Mucosa of descending colon (tissue), 3 donors: Measurements from ENCODE around the gene YPEL2. TPM values are rescaled to one million over a fixed set of nuclear protein-coding genes. Genes with fewer than 3 reads are reported as not detected.

Experiments
- ATAC-seq: fragments of 200-7000 bp; cut with Tn5 transposase; one replicate; pipeline ENCODE4 v1.9.1; 2020; ENCODE audit warnings: mild to moderate bottlenecking, moderate library complexity
- DNase-seq, 3 donors: peaks; one replicate each; pipeline ENCODE4 v3.0.0-alpha.2; 2020
- H3K36me3 ChIP-seq: fragments of 200-600 bp; one replicate; pipeline ENCODE4 v1.8.0; 2021; ENCODE audit warnings: low read depth, mild to moderate bottlenecking
- H3K4me1 ChIP-seq: fragments of 200-600 bp; one replicate; pipeline ENCODE4 v1.8.0; 2021; ENCODE audit warnings: low read depth, mild to moderate bottlenecking
- H3K4me3 ChIP-seq: fragments of 200-600 bp; one replicate; pipeline ENCODE4 v1.8.0; 2021; ENCODE audit warnings: mild to moderate bottlenecking
- H3K9me3 ChIP-seq: fragments of 200-600 bp; one replicate; pipeline ENCODE4 v1.8.0; 2021; ENCODE audit warnings: mild to moderate bottlenecking
- intact Hi-C, 2 donors: fragments of 100-400 bp; cut with DNase I in 1 of 2; cut with micrococcal nuclease in 1 of 2; formaldehyde crosslinking; loops; one replicate each; pipeline versions ENCODE4 v1.11.0 to v1.11.1; 2022; cut with DNase I, micrococcal nuclease
- total RNA-seq, 3 donors: library from RNA; stranded (reverse); fragmentation: NEBNext Ultra II Directional in 2 of 3; extraction: Animal tissue kit (Norgen Biotek cat#: 25700) in 2 of 3; gene quantifications; one replicate each; pipeline versions ENCODE4 v1.2.1 to v1.2.4, GENCODE V29; 2021 to 2023
- TF ChIP-seq, protein P1 (sequence below): fragments of 200-600 bp; IDR thresholded peaks from one replicate; pipeline ENCODE4 v1.8.0; 2022; ENCODE audit warnings: antibody characterized with exemption, mild to moderate bottlenecking
- donor health status: DM: no; HTN: no; CAD: no; lungs with moderate emphysema.
- donor health status: DM: no; HTN: no; CAD: no.
- donor health status: DM: no; HTN: yes; CAD: no.

The YPEL2 gene
- total RNA-seq, 3 donors from 2014 or later = 29.6 to 33.8 (median 32.8) TPM

DNA sequence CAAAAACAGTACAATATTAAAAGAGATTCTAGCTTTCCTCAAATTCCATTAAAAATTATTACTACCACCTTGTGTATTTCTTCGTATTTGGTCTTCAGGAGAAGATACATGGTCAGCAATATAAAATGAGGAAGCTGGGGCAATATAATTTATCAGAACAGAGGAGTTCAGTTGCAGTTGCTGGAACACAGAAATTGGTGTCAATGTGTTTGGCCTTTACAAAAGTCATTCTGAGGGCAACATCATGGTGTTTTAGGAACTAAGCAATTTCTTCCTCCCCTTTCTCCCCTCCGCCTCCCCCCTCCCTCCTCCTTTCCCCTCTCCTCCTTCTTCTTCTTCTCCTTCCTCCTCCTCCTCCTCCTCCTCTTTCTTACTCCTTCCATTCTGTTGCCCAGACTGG lies 102.1 kb downstream of the YPEL2 start:
- Histone ChIP-seq H3K36me3 (no peaks in the 10 kb centered on the region), H3K9me3 (no peaks in the 10 kb centered on the region), H3K4me3 (no peak overlapping the region), H3K4me1 (no peaks in the 10 kb centered on the region)
- ATAC-seq (no peak), DNase-seq (no peak)
- intact Hi-C loops = no loop called here
- TF ChIP-seq, protein P1, sequence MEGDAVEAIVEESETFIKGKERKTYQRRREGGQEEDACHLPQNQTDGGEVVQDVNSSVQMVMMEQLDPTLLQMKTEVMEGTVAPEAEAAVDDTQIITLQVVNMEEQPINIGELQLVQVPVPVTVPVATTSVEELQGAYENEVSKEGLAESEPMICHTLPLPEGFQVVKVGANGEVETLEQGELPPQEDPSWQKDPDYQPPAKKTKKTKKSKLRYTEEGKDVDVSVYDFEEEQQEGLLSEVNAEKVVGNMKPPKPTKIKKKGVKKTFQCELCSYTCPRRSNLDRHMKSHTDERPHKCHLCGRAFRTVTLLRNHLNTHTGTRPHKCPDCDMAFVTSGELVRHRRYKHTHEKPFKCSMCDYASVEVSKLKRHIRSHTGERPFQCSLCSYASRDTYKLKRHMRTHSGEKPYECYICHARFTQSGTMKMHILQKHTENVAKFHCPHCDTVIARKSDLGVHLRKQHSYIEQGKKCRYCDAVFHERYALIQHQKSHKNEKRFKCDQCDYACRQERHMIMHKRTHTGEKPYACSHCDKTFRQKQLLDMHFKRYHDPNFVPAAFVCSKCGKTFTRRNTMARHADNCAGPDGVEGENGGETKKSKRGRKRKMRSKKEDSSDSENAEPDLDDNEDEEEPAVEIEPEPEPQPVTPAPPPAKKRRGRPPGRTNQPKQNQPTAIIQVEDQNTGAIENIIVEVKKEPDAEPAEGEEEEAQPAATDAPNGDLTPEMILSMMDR = no peak

DNA sequence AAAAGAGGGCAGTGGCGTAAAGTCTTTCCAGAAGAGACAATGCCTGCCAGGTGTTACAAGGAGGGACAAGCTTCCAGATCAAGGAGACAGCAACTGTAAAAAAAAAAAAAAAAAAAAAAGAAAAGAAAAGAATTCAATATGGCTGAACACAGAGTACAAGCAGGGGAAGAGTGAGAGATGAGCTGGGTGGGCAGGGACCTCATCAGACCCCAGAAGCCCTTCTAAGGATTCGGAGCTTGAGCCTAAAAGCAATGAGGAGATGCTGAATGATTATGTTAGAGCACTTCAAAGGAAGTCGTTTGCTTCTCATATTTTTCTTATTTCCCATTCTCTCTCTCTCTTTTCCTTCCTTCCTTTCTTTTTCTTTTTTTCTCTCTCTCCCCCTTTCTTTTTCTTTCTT lies 103.0 kb downstream of the YPEL2 start:
- no peak for DNase-seq
- intact Hi-C loops = no loop called here
- TF ChIP-seq, protein P1 = no peak
- ATAC-seq = no peak
- Histone ChIP-seq H3K36me3 (no peaks in the 10 kb centered on the region), H3K4me1 (no peaks in the 10 kb centered on the region), H3K9me3 (no peaks in the 10 kb centered on the region), H3K4me3 (no peak overlapping the region)

DNA sequence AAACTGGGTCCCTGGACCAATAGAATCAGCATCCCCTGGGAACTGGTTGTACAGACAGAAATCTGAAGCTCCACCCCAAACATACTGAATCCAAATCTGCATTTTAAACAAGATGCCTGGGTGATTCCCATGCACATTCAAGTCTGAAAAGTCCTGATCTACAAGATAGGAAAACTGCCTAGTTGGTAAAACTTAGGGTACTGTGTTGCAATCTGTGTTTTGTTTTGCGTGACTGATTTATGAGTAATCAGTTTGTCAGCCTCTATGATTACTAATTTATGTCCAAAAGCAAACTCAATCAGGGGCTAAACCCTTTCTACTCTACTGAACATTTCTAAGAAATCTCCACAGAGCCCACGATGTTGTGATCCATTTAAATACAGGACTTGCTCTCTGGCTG lies 103.8 kb downstream of the YPEL2 start:
- ATAC-seq (no peak), DNase-seq (no peak)
- Histone ChIP-seq H3K9me3 (no peaks in the 10 kb centered on the region), H3K4me3 (no peak overlapping the region), H3K4me1 (no peaks in the 10 kb centered on the region), H3K36me3 (no peaks in the 10 kb centered on the region)
- intact Hi-C loops = loop anchor here in 1 of 2 donors (5.0 kb wide), 1 partner anchor 108 kb away; no protein-coding TSS in a partner anchor
- TF ChIP-seq, protein P1 = no peak

DNA sequence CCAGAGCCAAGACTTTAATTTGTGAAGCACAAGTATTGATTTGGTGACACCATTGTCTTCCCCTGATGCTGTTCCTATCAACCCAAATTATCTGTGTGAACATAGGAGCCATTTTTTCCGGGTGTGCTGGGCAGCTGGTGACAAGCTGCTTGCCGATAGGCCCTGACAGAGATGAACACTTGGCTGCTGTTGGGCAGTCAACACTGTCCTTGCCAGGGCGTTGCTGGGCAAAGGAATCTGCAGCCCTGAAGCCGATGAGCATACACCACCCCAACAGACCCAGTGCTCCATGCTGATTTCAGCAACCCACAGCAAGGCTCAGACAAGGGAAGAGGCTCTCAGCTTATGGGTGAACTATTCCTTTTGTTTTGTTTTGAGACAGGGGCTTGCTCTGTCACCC lies 105.4 kb downstream of the YPEL2 start:
- H3K9me3 ChIP-seq = no peaks in the 10 kb centered on the region
- H3K36me3 ChIP-seq = no peaks in the 10 kb centered on the region
- no peaks in the 10 kb centered on the region for H3K4me1 ChIP-seq
- TF ChIP-seq, protein P1 = no peak
- intact Hi-C loops = loop anchor here in 1 of 2 donors (5.0 kb wide), 1 partner anchor 110 kb away; no protein-coding TSS in a partner anchor
- no peak for DNase-seq
- H3K4me3 ChIP-seq = no peak overlapping the region
- ATAC-seq = no peak

DNA sequence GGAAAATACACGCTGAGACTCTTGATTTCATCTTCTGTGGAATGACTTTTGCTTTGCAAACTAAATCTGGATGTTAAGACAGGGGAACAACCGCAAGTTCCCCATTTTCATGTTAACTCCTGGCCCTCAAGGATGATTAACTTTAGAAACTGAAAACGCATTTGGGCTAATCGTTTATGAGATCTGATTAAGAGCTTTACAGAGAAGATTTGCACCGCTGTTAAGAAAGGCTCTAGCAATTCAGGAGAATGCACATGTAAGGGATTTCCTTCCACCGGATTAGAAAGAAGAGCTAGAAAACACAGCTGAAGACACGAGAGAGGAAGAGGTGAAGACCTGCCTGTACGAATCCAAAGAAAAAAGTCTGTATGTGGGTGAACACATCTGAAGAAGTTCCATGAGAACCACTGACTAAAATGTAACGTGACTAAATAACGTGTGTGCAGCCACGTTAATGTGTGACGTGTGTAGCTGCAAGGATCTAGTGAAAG lies 106.4 kb downstream of the YPEL2 start:
- Histone ChIP-seq H3K4me1 (no peaks in the 10 kb centered on the region), H3K4me3 (no peak overlapping the region), H3K9me3 (no peaks in the 10 kb centered on the region), H3K36me3 (no peaks in the 10 kb centered on the region)
- DNase-seq = no peak
- TF ChIP-seq, protein P1 = no peak
- no peak for ATAC-seq
- intact Hi-C loops = loop anchor here in 1 of 2 donors (5.0 kb wide), 1 partner anchor 111 kb away; no protein-coding TSS in a partner anchor

DNA sequence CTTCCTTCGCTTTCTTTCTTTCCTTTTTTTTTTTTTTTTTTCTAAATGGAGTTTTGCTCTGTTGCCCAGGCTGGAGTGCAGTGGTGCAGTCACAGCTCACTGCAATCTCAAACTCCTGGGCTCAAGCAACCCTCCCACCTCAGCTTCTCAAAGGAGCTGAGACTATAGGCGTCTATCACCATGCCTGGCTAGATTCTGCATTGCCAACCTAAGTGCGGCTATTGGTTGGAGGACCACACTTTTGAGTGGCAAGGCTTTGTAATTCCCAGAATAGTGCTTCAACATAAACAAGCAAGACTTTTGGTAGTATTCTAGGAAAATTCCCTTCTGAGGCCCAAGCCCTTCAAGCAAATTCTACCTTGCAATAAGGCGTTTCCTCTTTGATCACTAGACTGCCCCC lies 107.8 kb downstream of the YPEL2 start:
- intact Hi-C loops = loop anchor here in 1 of 2 donors (5.0 kb wide), 1 partner anchor 112 kb away; no protein-coding TSS in a partner anchor
- Histone ChIP-seq H3K4me3 (no peak overlapping the region), H3K36me3 (no peaks in the 10 kb centered on the region), H3K9me3 (no peaks in the 10 kb centered on the region), H3K4me1 (no peaks in the 10 kb centered on the region)
- DNase-seq (no peak), ATAC-seq (no peak)
- TF ChIP-seq, protein P1 = no peak
